Measurements from ENCODE around the gene DCC.

DNA sequence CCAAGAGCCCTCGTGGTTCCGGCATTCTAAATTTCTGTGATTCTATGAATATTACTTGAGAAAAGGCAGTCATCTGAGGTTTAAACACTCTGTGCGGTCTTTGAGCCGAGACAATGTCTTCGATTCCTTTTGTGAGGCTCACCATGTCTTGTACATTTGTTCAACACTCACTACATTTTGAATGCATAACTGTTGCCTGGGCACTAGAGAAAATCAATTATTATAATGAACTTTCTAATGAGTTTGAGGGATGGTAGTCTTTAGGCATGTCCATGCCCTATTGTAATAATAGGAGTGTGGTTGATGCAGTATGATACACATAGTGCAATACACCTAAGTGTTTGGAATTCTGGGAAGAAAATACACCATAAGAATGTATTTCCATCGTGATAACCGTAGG is 1181.1 kb downstream of the DCC start:
- TF ChIP-seq CTCF (IDR thresholded peaks at IDR 0.05) (no peak), ATF3 (CRISPR knock-in tag; conservative IDR thresholded peaks at IDR 0.05) (no peak), NR2C2 (CRISPR knock-in tag; IDR thresholded peaks at IDR 0.05) (no peak)
- TF ChIP-seq, protein P1, sequence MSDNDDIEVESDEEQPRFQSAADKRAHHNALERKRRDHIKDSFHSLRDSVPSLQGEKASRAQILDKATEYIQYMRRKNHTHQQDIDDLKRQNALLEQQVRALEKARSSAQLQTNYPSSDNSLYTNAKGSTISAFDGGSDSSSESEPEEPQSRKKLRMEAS (CRISPR knock-in tag; IDR thresholded peaks at IDR 0.05): no peak
